ENCODE measurements around the gene TMCO4. TPM values are rescaled to one million over a fixed set of nuclear protein-coding genes. Genes with fewer than 3 reads are reported as not detected.

The TMCO4 gene
- total and polyA plus RNA-seq, 2 of the 4 experiments (the other 2 are of a cell fraction), result 7.3 to 8.6 TPM

GRCh38 chr1:19680644-19681043 is 119.1 kb downstream of the TMCO4 start:
- no CpG with 5 or more reads among the region's 7 CpGs for WGBS, 2 experiments (ENCODE audit: extremely low coverage in 2 of 2, insufficient read length in 1 of 2)

More at GRCh38 chr1:19680644-19681043, 119.1 kb downstream of the TMCO4 start:
- H3K14ac ChIP-seq (replicated peaks; ENCODE audit: low read depth, low read length), result no peak overlapping the region
- H3K4me2 ChIP-seq (ENCODE audit: low read depth, low read length), result no peak overlapping the region
- H3K18ac ChIP-seq (ENCODE audit: low read depth, low read length), result no peak overlapping the region
- no peak overlapping the region for H3K9ac ChIP-seq (ENCODE audit: low read depth, low read length)
- H3K9me3 ChIP-seq (ENCODE audit: control insufficient read depth, insufficient read depth, low read length), result no peaks in the 10 kb centered on the region
- no peak overlapping the region for H4K91ac ChIP-seq (ENCODE audit: insufficient read depth, low read depth, low read length)
- H2BK120ac ChIP-seq (ENCODE audit: low read depth, low read length), result no peak overlapping the region
- no peak overlapping the region for H2BK5ac ChIP-seq (ENCODE audit: low read depth, low read length, poor library complexity, severe bottlenecking)
- no peaks in the 10 kb centered on the region for H3K79me1 ChIP-seq (ENCODE audit: low read depth in 1 of 2, low read length in 2 of 2)
- in situ Hi-C loops (cut with MboI; ENCODE audit: low sequenced_read_pairs), result no loop called here
- dilution Hi-C loops (cut with HindIII; ENCODE audit: low sequenced_read_pairs, unreplicated experiment), result no loop called here
- H2BK15ac ChIP-seq (ENCODE audit: low read depth, low read length), result no peak overlapping the region
- no peak overlapping the region for H3K23ac ChIP-seq (ENCODE audit: low read depth, low read length)
- TF ChIP-seq NFE2L2 (IDR thresholded peaks at IDR 0.05; ENCODE audit: low read depth, low read length) (no peak), MAZ (IDR thresholded peaks at IDR 0.05; ENCODE audit: borderline replicate concordance, low read depth, low read length) (no peak), BHLHE40 (IDR thresholded peaks at IDR 0.05; ENCODE audit: low read depth, low read length) (no peak), MAFK (IDR thresholded peaks at IDR 0.05; ENCODE audit: low read depth, low read length) (no peak), CEBPB (IDR thresholded peaks at IDR 0.05; ENCODE audit: low read depth, low read length) (no peak), ELK1 (IDR thresholded peaks at IDR 0.05; ENCODE audit: borderline replicate concordance, low read depth, low read length) (no peak), RAD21 (IDR thresholded peaks at IDR 0.05; ENCODE audit: low read length) (no peak), USF2 (IDR thresholded peaks at IDR 0.05; ENCODE audit: low read depth, low read length) (no peak), CHD1 (IDR thresholded peaks at IDR 0.05; ENCODE audit: low read depth, low read length) (no peak), POLR2A (IDR thresholded peaks at IDR 0.05; ENCODE audit: low read depth, low read length) (no peak)
- no peak overlapping the region for H2AK9ac ChIP-seq (replicated peaks; ENCODE audit: low read depth, low read length, poor library complexity)
- H2AFZ ChIP-seq (replicated peaks; ENCODE audit: low read length, poor library complexity), result no peak overlapping the region
- no TSS peak for BruUV-seq (replicated peaks)
- no peaks in the 10 kb centered on the region; the same call in 1 of the 2 replicates for H3K9me1 ChIP-seq (ENCODE audit: insufficient read depth, low read length)
- H3K4ac ChIP-seq (ENCODE audit: low read depth, low read length), result no peak overlapping the region
- intact Hi-C loops (cut with micrococcal nuclease), result no loop called here
- no peak overlapping the region for H2AK5ac ChIP-seq (ENCODE audit: low read depth, low read length)
- no peaks in the 10 kb centered on the region for H3K27me3 ChIP-seq (ENCODE audit: control insufficient read depth, insufficient read depth, low read length)
- no peaks in the 10 kb centered on the region for H3K4me1 ChIP-seq (ENCODE audit: control insufficient read depth, insufficient read depth, low read length)
- no peak overlapping the region for H3K4me3 ChIP-seq (ENCODE audit: insufficient read depth, low read depth, low read length)
- no peaks in the 10 kb centered on the region for H3K36me3 ChIP-seq (ENCODE audit: control insufficient read depth, insufficient read depth, low read length)
- H3K27ac ChIP-seq (ENCODE audit: insufficient read depth, low read length), result no peak overlapping the region
- ChIA-PET POLR2A (ENCODE audit: unreplicated experiment) (no interaction called here), CTCF (no interaction called here)
- H2BK20ac ChIP-seq (ENCODE audit: low read depth, low read length), result no peak overlapping the region
- no peak overlapping the region for H4K5ac ChIP-seq (ENCODE audit: low read depth, low read length)
- no peak overlapping the region for H4K8ac ChIP-seq (ENCODE audit: low read depth in 2 of 2, low read length in 2 of 2)
- H3K56ac ChIP-seq (ENCODE audit: extremely low read depth, insufficient read depth, low read length), result no peak overlapping the region
- ATAC-seq (ENCODE audit: low read depth) (no peak), DNase-seq (no peak)
- peaks cover 3% of the 10 kb centered on the region for H4K20me1 ChIP-seq (ENCODE audit: insufficient read depth, low read length)
